ENCODE results near the gene DHX40. TPM values are rescaled to one million over a fixed set of nuclear protein-coding genes. Genes with fewer than 3 reads are reported as not detected.

The DHX40 gene
- total RNA-seq, 2 experiments from 2014 or later: 28.6 to 32.8 TPM

- Histone ChIP-seq H3K9me3 (ENCODE audit: low read length) (no peaks in the 10 kb centered on the region), H3K4me1 (ENCODE audit: insufficient read depth, low read length, poor library complexity, severe bottlenecking) (no peaks in the 10 kb centered on the region), H3K9me2 (ENCODE audit: insufficient read depth, low read length) (no peaks in the 10 kb centered on the region), H3K4me3 (ENCODE audit: low read depth, low read length, poor library complexity, severe bottlenecking) (no peak overlapping the region), H3K4me2 (ENCODE audit: low read length) (no peak overlapping the region), H3K79me2 (ENCODE audit: insufficient read depth, low read depth, low read length) (no peaks in the 10 kb centered on the region), H2AFZ (ENCODE audit: low read length) (no peak overlapping the region), H3K27ac (ENCODE audit: low read depth, low read length, poor library complexity, severe bottlenecking) (no peak overlapping the region), H3K36me3 (ENCODE audit: insufficient read depth, low read length) (peaks cover 58% of the 10 kb centered on the region), H4K20me1 (ENCODE audit: insufficient read depth, low read length) (no peaks in the 10 kb centered on the region)
- TF ChIP-seq CTCF (conservative IDR thresholded peaks at IDR 0.05; ENCODE audit: low read length) (no peak), EZH2phosphoT487 (IDR thresholded peaks at IDR 0.05; ENCODE audit: borderline replicate concordance, low read depth, low read length) (no peak)
- CTCF ChIA-PET (ENCODE audit: unreplicated experiment): no interaction called here
- no peak for DNase-seq (ENCODE audit: low spot score)
- intact Hi-C loops (cut with micrococcal nuclease; ENCODE audit: unreplicated experiment): no loop called here
- BruUV-seq (replicated peaks): no TSS peak
- POLR2A ChIA-PET: no interaction called here
Measured at GRCh38 chr17:59601130-59601529, 35.7 kb downstream of the DHX40 start.

- TF ChIP-seq EZH2phosphoT487 (IDR thresholded peaks at IDR 0.05; ENCODE audit: borderline replicate concordance, low read depth, low read length): no peak
- TF ChIP-seq CTCF (conservative IDR thresholded peaks at IDR 0.05; ENCODE audit: low read length): no peak
- Histone ChIP-seq H4K20me1 (ENCODE audit: insufficient read depth, low read length) (no peaks in the 10 kb centered on the region), H3K4me3 (ENCODE audit: low read depth, low read length, poor library complexity, severe bottlenecking) (no peak overlapping the region), H2AFZ (ENCODE audit: low read length) (no peak overlapping the region), H3K9me2 (ENCODE audit: insufficient read depth, low read length) (no peaks in the 10 kb centered on the region), H3K27ac (ENCODE audit: low read depth, low read length, poor library complexity, severe bottlenecking) (no peak overlapping the region), H3K4me1 (ENCODE audit: insufficient read depth, low read length, poor library complexity, severe bottlenecking) (no peaks in the 10 kb centered on the region), H3K79me2 (ENCODE audit: insufficient read depth, low read depth, low read length) (no peaks in the 10 kb centered on the region), H3K4me2 (ENCODE audit: low read length) (no peak overlapping the region), H3K9me3 (ENCODE audit: low read length) (no peaks in the 10 kb centered on the region), H3K36me3 (ENCODE audit: insufficient read depth, low read length) (peaks cover 80% of the 10 kb centered on the region)
- BruUV-seq (replicated peaks): TSS peak; percentile 38
- DNase-seq (ENCODE audit: low spot score): no peak
- intact Hi-C loops (cut with micrococcal nuclease; ENCODE audit: unreplicated experiment): no loop called here
- ChIA-PET CTCF (ENCODE audit: unreplicated experiment) (no interaction called here), POLR2A (interaction anchor here (0.6 to 0.7 kb wide), 3 partner anchors 66 to 1376 kb away, joined by 4 to 5 read pairs (median 4); no protein-coding TSS in a partner anchor)
Measured at GRCh38 chr17:59607061-59607460, 41.7 kb downstream of the DHX40 start.

- DNase-seq (ENCODE audit: low spot score): peak; percentile 22
- Histone ChIP-seq H3K9me3 (ENCODE audit: low read length) (no peaks in the 10 kb centered on the region), H3K4me3 (ENCODE audit: low read depth, low read length, poor library complexity, severe bottlenecking) (no peak overlapping the region), H3K4me1 (ENCODE audit: insufficient read depth, low read length, poor library complexity, severe bottlenecking) (no peaks in the 10 kb centered on the region), H3K27ac (ENCODE audit: low read depth, low read length, poor library complexity, severe bottlenecking) (no peak overlapping the region), H4K20me1 (ENCODE audit: insufficient read depth, low read length) (no peaks in the 10 kb centered on the region), H2AFZ (ENCODE audit: low read length) (no peak overlapping the region), H3K9me2 (ENCODE audit: insufficient read depth, low read length) (no peaks in the 10 kb centered on the region), H3K36me3 (ENCODE audit: insufficient read depth, low read length) (peaks cover 71% of the 10 kb centered on the region), H3K4me2 (ENCODE audit: low read length) (no peak overlapping the region), H3K79me2 (ENCODE audit: insufficient read depth, low read depth, low read length) (no peaks in the 10 kb centered on the region)
- BruUV-seq (replicated peaks): no TSS peak
- intact Hi-C loops (cut with micrococcal nuclease; ENCODE audit: unreplicated experiment): no loop called here
- TF ChIP-seq EZH2phosphoT487 (IDR thresholded peaks at IDR 0.05; ENCODE audit: borderline replicate concordance, low read depth, low read length) (no peak), CTCF (conservative IDR thresholded peaks at IDR 0.05; ENCODE audit: low read length) (peak; percentile 64)
- POLR2A ChIA-PET: interaction anchor here (0.6 kb wide), 1 partner anchor 55 kb away, joined by 6 read pairs; no protein-coding TSS in a partner anchor
- CTCF ChIA-PET (ENCODE audit: unreplicated experiment): no interaction called here
Measured at GRCh38 chr17:59607817-59608403, 42.5 kb downstream of the DHX40 start.

Measured in OCI-LY7 (cell line).